ENCODE data around the gene PLCB1.

The PLCB1 gene

GRCh38 chr20:8163543-8163942 lies 31.5 kb downstream of the PLCB1 start:
- Mint-ChIP-seq H3K4me3 (no peak overlapping the region), H3K36me3 (ENCODE audit: low read depth) (peaks cover 8% of the 10 kb centered on the region), H3K27ac (no peak overlapping the region), H3K9me3 (peaks cover 19% of the 10 kb centered on the region), H3K27me3 (ENCODE audit: low read depth, poor library complexity) (peaks cover 5% of the 10 kb centered on the region), H3K4me1 (peaks cover 16% of the 10 kb centered on the region)
- DNase-seq, result no peak
- TF ChIP-seq, protein P1, sequence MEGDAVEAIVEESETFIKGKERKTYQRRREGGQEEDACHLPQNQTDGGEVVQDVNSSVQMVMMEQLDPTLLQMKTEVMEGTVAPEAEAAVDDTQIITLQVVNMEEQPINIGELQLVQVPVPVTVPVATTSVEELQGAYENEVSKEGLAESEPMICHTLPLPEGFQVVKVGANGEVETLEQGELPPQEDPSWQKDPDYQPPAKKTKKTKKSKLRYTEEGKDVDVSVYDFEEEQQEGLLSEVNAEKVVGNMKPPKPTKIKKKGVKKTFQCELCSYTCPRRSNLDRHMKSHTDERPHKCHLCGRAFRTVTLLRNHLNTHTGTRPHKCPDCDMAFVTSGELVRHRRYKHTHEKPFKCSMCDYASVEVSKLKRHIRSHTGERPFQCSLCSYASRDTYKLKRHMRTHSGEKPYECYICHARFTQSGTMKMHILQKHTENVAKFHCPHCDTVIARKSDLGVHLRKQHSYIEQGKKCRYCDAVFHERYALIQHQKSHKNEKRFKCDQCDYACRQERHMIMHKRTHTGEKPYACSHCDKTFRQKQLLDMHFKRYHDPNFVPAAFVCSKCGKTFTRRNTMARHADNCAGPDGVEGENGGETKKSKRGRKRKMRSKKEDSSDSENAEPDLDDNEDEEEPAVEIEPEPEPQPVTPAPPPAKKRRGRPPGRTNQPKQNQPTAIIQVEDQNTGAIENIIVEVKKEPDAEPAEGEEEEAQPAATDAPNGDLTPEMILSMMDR (IDR thresholded peaks at IDR 0.05), result no peak

DNA sequence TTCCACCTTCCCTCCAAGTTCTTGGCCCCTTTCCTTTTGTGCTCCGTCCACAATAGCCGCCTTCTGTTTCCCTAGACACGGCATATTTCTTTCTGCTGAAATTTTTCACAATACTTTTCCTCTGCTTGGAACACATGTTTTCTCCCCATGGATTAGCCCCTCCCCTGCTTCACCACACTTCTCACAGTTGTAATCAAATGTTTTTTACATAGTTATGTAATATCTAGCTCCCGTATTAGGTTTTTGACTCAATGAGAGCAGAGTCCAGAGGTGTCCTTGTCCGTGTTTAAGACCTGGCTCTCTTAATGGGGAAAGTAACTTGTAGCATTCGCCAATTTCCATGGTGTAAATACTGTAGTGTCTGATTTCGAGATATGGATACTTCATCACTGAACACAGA lies 34.7 kb downstream of the PLCB1 start:
- H3K9me3 Mint-ChIP-seq, result no peaks in the 10 kb centered on the region
- H3K36me3 Mint-ChIP-seq (ENCODE audit: low read depth), result no peaks in the 10 kb centered on the region
- H3K4me1 Mint-ChIP-seq, result peaks cover 16% of the 10 kb centered on the region
- H3K4me3 Mint-ChIP-seq, result no peak overlapping the region
- peaks cover 5% of the 10 kb centered on the region for H3K27me3 Mint-ChIP-seq (ENCODE audit: low read depth, poor library complexity)
- peak overlapping the region; percentile 7 for H3K27ac Mint-ChIP-seq
- TF ChIP-seq, protein P1 (IDR thresholded peaks at IDR 0.05), result no peak
- DNase-seq, result no peak

DNA sequence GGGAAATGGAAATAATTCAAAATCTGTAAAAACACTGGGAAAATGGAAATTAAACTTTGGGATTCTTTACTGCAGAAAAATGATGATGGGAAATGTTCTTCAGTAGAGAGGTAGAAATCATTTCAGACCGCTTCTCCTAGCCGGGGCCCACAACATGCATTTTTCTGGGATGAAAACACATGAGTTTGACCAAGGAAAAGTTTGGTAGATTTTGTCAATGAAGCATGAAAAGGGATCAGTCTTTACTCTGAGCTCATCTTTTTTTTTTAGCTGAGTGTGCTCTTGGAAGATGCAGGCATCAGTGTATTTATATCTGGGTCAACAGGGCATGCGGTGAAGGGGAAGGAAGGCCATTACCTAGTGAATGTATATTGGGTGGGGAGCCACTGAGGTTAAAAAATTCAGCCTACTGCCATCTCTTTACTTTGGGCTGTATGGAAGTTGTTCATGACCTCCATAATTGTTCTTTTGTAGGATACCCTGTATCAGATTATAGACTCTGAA lies 36.8 kb downstream of the PLCB1 start:
- no peaks in the 10 kb centered on the region for H3K9me3 Mint-ChIP-seq

GRCh38 chr20:8170921-8171320 lies 38.9 kb downstream of the PLCB1 start:
- Mint-ChIP-seq H3K4me1 (peaks cover 8% of the 10 kb centered on the region), H3K9me3 (no peaks in the 10 kb centered on the region), H3K4me3 (no peak overlapping the region), H3K27ac (no peak overlapping the region), H3K27me3 (ENCODE audit: low read depth, poor library complexity) (peaks cover 5% of the 10 kb centered on the region), H3K36me3 (ENCODE audit: low read depth) (no peaks in the 10 kb centered on the region)
- DNase-seq, result no peak
- TF ChIP-seq, protein P1 (IDR thresholded peaks at IDR 0.05), result no peak

More for the DNA sequence above, 36.8 kb downstream of the PLCB1 start:
- Mint-ChIP-seq H3K36me3 (ENCODE audit: low read depth) (no peaks in the 10 kb centered on the region), H3K27me3 (ENCODE audit: low read depth, poor library complexity) (peaks cover 5% of the 10 kb centered on the region), H3K4me1 (peaks cover 16% of the 10 kb centered on the region), H3K27ac (no peak overlapping the region), H3K4me3 (no peak overlapping the region)
- TF ChIP-seq, protein P1 (IDR thresholded peaks at IDR 0.05), result no peak
- DNase-seq, result no peak

DNA sequence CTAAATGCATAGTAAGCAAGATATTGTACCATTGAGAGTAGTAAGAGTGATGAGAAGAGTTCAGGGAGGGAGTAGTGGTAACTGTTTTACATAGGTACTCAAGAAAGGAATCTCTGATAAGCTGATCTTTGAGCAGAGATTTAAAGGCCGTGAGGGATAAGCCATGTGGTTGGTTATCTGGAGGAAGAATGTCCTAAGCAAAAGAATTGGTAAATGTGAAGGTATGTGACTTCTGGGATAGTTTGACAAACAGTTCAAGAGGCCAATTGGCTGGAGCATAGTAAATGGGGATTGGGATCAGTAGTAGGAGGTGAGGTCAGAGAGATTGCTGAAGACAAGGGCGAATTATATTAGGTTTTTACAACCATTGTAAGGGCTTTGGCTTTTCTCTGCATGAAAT lies 40.1 kb downstream of the PLCB1 start:
- Mint-ChIP-seq H3K4me1 (no peaks in the 10 kb centered on the region), H3K9me3 (no peaks in the 10 kb centered on the region), H3K27me3 (ENCODE audit: low read depth, poor library complexity) (no peaks in the 10 kb centered on the region), H3K4me3 (no peak overlapping the region), H3K36me3 (ENCODE audit: low read depth) (no peaks in the 10 kb centered on the region), H3K27ac (no peak overlapping the region)
- no peak for DNase-seq
- TF ChIP-seq, protein P1 (IDR thresholded peaks at IDR 0.05), result no peak
